Thyroid gland (tissue), 4 donors: ENCODE measurements around the gene TNPO1. TPM values are rescaled to one million over a fixed set of nuclear protein-coding genes. Genes with fewer than 3 reads are reported as not detected.

Experiments
- DNase-seq, 2 donors: peaks; one replicate each; pipeline ENCODE4 v3.0.0-alpha.2; 2019
- H3K27ac ChIP-seq, 3 donors: fragments of 200-600 bp; sonication (generic); 1 replicate in 2 of 3; 2 replicates in 1 of 3; pipeline ENCODE4 v1.5.1; 2016 to 2019; ENCODE audit warnings: mild to moderate bottlenecking in 1 of 3, moderate library complexity in 1 of 3
- H3K27me3 ChIP-seq: fragments of 200-600 bp; sonication (generic); one replicate; pipeline ENCODE4 v1.5.1; 2019
- H3K36me3 ChIP-seq, 2 donors: fragments of 200-600 bp; sonication (generic); one replicate each; pipeline ENCODE4 v1.5.1; 2016 to 2019
- H3K4me1 ChIP-seq, 2 donors: fragments of 200-600 bp; sonication (generic); one replicate each; pipeline ENCODE4 v1.5.1; 2017 to 2019
- H3K4me3 ChIP-seq, 3 donors: fragments of 200-600 bp; sonication (generic); replicated peaks in 1 of 3; 1 replicate in 2 of 3; 2 replicates in 1 of 3; pipeline ENCODE4 v1.5.1; 2016; ENCODE audit warnings: mild to moderate bottlenecking in 1 of 3
- H3K9me3 ChIP-seq: fragments of 200-600 bp; sonication (generic); one replicate; pipeline ENCODE4 v1.5.1; 2017
- POLR2A ChIP-seq, 2 donors: fragments of 450-650 bp; IDR thresholded peaks; one replicate each; pipeline ENCODE4 v1.6.1; 2017; ENCODE audit warnings: antibody characterized with exemption in 2 of 2, mild to moderate bottlenecking in 2 of 2, moderate library complexity in 1 of 2
- WGBS, 2 donors: methylation state at CpG; one replicate each; pipeline ENCODE4 v1.1.5; 2017; 5-methylcytosine and 5-hydroxymethylcytosine counted together
- intact Hi-C: fragments of 100-400 bp; cut with DNase I; formaldehyde crosslinking; loops from one replicate; pipeline ENCODE4 v1.15.1; 2023
- total RNA-seq, 4 donors: library from RNA; depleted of rRNA; stranded (reverse); fragments of >200 nt; gene quantifications; one replicate each; pipeline ENCODE4 v1.2.3, GENCODE V29; 2016
- TF ChIP-seq, protein P1 (sequence below), 6 experiments: fragments of 200-600 bp in 3 of 6; fragments of 450-650 bp in 3 of 6; sonication (generic) in 3 of 6; IDR thresholded peaks; one replicate each; pipeline ENCODE4 v1.5.1; 2016 to 2019; ENCODE audit warnings: antibody characterized with exemption in 6 of 6, mild to moderate bottlenecking in 2 of 6, inconsistent platforms in 1 of 6, moderate library complexity in 1 of 6

TNPO1 gene
- 100 to 1,000 TPM; 122 to 319 (median 206) TPM for total RNA-seq

DNA sequence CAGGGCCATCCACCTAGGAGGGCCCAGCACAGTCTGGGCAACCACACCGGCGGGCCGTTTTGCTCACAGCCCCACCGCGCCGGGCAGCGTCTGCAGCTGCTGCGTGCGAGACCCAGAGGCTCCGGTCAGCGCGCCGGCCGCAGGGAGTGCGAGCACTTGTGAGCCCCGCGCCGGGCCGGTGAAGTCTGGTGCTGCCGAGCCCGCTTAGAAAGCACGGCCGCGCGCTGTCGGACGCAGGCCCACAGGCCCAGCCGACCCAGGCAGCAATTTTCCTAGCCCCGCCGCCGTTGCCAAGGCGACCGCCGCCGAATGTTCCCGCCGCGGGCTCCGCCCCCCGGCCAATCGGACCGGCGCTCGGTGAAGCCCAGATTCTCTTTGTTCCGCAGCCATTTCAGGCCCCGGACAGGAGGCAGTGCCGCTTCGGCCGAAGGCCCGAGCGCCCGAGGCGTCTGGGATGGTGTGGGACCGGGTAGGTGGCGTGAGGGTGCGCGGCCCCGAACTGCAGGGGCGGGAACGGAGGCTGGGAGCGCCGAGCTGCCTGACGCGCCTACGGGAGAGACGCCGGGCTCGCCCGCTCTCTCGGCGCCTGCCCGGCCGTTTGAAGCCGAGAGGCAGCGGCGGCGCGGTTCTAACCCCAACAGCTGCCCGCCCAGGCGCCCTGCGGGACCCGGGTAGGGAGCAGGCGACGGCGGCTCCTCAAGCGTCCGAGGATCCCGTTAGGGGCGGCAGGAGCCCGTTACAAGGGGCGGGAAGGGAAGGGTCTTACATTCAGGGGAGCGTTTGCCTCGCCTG lies at the start of gene TNPO1:
TNPO1 (plus strand) TSS at position 378 of the 792 bp plus-strand sequence; CDS start at position 455, 77 bp downstream.
- H3K4me3 ChIP-seq: peak within 1 kb of the TSS; percentile 64 to 70 (median 68)
- H3K27ac ChIP-seq: peak within 1 kb of the TSS; percentile 98 to 99 (median 98)
- TF ChIP-seq POLR2A (IDR thresholded peaks at IDR 0.05): peak; percentile 51 to 99
- TF ChIP-seq, protein P1, sequence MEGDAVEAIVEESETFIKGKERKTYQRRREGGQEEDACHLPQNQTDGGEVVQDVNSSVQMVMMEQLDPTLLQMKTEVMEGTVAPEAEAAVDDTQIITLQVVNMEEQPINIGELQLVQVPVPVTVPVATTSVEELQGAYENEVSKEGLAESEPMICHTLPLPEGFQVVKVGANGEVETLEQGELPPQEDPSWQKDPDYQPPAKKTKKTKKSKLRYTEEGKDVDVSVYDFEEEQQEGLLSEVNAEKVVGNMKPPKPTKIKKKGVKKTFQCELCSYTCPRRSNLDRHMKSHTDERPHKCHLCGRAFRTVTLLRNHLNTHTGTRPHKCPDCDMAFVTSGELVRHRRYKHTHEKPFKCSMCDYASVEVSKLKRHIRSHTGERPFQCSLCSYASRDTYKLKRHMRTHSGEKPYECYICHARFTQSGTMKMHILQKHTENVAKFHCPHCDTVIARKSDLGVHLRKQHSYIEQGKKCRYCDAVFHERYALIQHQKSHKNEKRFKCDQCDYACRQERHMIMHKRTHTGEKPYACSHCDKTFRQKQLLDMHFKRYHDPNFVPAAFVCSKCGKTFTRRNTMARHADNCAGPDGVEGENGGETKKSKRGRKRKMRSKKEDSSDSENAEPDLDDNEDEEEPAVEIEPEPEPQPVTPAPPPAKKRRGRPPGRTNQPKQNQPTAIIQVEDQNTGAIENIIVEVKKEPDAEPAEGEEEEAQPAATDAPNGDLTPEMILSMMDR (IDR thresholded peaks at IDR 0.05): no peak
- no peaks in the 10 kb centered on the region for H3K27me3 ChIP-seq
- no peaks in the 10 kb centered on the region for H3K36me3 ChIP-seq
- peak; percentile 97 for DNase-seq
- WGBS, 2 donors: 0 to 3% methylated on average over 5 to 7 of the region's 93 CpGs
- peaks cover 19 to 31% of the 10 kb centered on the region in 2 donors for H3K4me1 ChIP-seq
- intact Hi-C loops: loop anchor here (10.0 kb wide), 2 partner anchors 212 to 452 kb away; no protein-coding TSS in a partner anchor
- H3K9me3 ChIP-seq: no peaks in the 10 kb centered on the region

DNA sequence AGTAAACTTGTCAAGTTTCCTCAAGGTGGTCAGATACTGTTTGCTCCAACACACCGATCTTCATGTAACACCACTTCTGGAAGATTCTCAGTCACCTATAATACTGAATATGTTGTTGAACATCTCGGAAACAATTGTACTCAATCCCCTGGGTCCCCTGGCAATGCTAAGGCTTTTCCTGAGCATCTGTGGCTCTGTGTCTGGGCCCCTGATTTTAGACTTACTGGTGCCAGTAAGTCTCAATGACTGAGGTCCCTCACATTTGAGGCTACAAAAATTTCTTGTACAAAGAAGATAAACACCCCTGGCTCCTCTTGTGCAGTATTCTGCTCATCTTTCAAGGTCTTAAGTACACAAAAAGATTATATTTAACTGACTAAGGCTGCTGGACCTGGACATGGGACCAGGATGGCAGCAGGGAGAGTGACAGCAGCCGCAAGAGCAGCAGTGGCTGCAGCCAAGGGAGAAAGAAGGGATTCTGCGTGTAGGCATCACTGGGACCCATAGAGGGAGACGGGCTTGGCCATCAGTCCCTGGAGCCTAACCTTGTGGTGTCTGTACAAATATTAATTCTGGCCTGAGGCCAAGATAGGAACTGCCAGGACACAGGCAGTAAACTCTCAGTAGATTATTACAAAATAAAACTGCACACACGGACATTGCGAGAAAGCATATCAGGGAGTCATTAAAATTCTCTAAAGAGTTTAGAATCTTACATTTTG lies 49.0 kb upstream of the TNPO1 start:
- Histone ChIP-seq H3K9me3 (no peaks in the 10 kb centered on the region), H3K27me3 (no peaks in the 10 kb centered on the region), H3K4me1 (peaks cover 0 to 4% of the 10 kb centered on the region in 2 donors), H3K27ac (no peak overlapping the region), H3K36me3 (no peaks in the 10 kb centered on the region), H3K4me3 (no peak overlapping the region)
- intact Hi-C loops: no loop called here
- no peak for TF ChIP-seq POLR2A (IDR thresholded peaks at IDR 0.05)
- TF ChIP-seq, protein P1 (IDR thresholded peaks at IDR 0.05): no peak
- DNase-seq: peak; percentile 7 to 12
- WGBS, 2 donors: 65 to 68% methylated on average over 7 of the region's 7 CpGs

DNA sequence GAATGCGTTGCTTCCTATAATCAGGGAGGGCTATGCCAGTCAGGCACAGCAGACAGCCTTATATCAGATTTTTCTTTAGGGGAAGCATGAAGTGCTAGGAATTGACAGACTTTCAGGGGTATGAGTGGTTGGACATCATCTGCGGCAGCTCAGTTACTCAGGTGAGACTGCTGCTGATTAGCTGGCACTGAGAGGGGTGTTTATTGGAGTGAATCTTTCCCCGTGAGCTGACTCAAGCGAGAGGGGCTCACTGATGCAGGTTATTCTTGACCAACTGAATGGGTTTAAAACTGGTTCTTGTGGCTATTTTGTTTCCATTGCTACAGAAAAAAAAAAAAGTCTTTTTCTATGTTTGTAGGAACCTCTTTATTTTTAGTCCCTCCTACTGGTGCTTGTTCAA lies 46.2 kb upstream of the TNPO1 start:
- peak overlapping the region; percentile 52 to 78 (median 66) for H3K27ac ChIP-seq
- no peaks in the 10 kb centered on the region for H3K36me3 ChIP-seq
- no peaks in the 10 kb centered on the region for H3K27me3 ChIP-seq
- TF ChIP-seq, protein P1 (IDR thresholded peaks at IDR 0.05): no peak
- no peak for TF ChIP-seq POLR2A (IDR thresholded peaks at IDR 0.05)
- H3K9me3 ChIP-seq: no peaks in the 10 kb centered on the region
- intact Hi-C loops: no loop called here
- H3K4me3 ChIP-seq: no peak overlapping the region
- DNase-seq: peak; percentile 81
- H3K4me1 ChIP-seq: peaks cover 0 to 4% of the 10 kb centered on the region in 2 donors
- WGBS, 2 donors: 40% methylated on average over 4 of the region's 4 CpGs

DNA sequence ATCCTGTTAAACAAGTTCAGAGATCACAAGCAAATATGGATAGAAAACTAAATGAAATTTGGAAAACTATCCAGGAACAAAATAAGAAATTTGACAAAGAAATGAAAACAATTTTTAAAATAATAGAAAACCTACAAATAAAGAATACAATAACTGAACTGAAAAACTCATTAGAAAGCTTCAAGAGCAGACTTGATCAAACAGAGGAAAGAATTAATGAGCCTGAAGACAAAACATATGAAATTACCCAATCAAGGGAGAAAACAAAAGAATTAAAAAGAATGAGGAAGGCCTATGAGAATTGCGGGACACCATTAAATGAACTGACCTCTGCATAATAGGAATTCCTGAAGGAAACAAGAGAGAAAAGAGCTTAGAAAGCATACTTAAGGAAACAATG lies 39.8 kb upstream of the TNPO1 start:
- intact Hi-C loops: no loop called here
- DNase-seq: no peak
- no peaks in the 10 kb centered on the region for H3K27me3 ChIP-seq
- TF ChIP-seq, protein P1 (IDR thresholded peaks at IDR 0.05): no peak
- no peak for TF ChIP-seq POLR2A (IDR thresholded peaks at IDR 0.05)
- no peaks in the 10 kb centered on the region for H3K36me3 ChIP-seq
- 96 to 98% methylated on average over 1 of the region's 1 CpG for WGBS, 2 donors
- no peaks in the 10 kb centered on the region for H3K9me3 ChIP-seq
- no peaks in the 10 kb centered on the region for H3K4me1 ChIP-seq
- H3K4me3 ChIP-seq: no peak overlapping the region
- H3K27ac ChIP-seq: no peak overlapping the region

DNA sequence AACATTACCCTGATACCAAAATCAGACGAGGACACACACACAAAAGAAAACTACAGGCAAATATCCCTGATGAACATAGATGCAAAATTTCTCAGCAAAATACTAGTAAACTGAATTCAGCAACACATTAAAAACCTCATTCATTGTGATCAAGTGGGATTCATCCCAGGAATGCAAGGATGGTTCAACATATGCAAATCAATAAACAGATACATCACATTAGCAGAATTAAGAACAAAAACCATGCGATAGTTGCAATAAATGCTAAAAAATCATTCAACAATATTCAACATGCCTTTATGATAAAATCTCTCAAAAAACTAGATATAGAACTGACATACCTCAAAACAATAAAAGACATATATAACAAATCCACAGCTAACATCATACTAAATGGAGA lies 36.9 kb upstream of the TNPO1 start:
- Histone ChIP-seq H3K27me3 (no peaks in the 10 kb centered on the region), H3K9me3 (no peaks in the 10 kb centered on the region), H3K4me3 (no peak overlapping the region), H3K4me1 (no peaks in the 10 kb centered on the region), H3K27ac (no peak overlapping the region), H3K36me3 (no peaks in the 10 kb centered on the region)
- 95 to 98% methylated on average over 2 of the region's 2 CpGs for WGBS, 2 donors
- TF ChIP-seq, protein P1 (IDR thresholded peaks at IDR 0.05): no peak
- no peak for TF ChIP-seq POLR2A (IDR thresholded peaks at IDR 0.05)
- no peak for DNase-seq
- intact Hi-C loops: no loop called here
